ENCODE data around the gene ZSWIM3. TPM values are rescaled to one million over a fixed set of nuclear protein-coding genes. Genes with fewer than 3 reads are reported as not detected.

The ZSWIM3 gene
- total and polyA plus RNA-seq, 2 of the 13 experiments (the other 11 are each of a cell fraction or from before 2014, with no cell fraction given): 5.2 to 5.8 TPM

GRCh38 chr20:45925821-45926506 is 68.5 kb downstream of the ZSWIM3 start (continued):
- TF ChIP-seq AFF4 (CRISPR knock-in tag; IDR thresholded peaks at IDR 0.05): no peak
- TF ChIP-seq ESRRA (CRISPR knock-in tag; IDR thresholded peaks at IDR 0.05; ENCODE audit: low read depth): no peak
- no peak for TF ChIP-seq PRMT3 (CRISPR knock-in tag; IDR thresholded peaks at IDR 0.05; ENCODE audit: borderline replicate concordance, low read depth)
- no peak for TF ChIP-seq ZBTB14 (CRISPR knock-in tag; IDR thresholded peaks at IDR 0.05)
- 0 out of 2 replicates have a peak, but pooled peaks have one; percentile 40 for TF ChIP-seq ZBTB10 (CRISPR knock-in tag; IDR thresholded peaks at IDR 0.05; ENCODE audit: borderline replicate concordance)
- TF ChIP-seq FUBP1 (CRISPR knock-in tag; IDR thresholded peaks at IDR 0.05; ENCODE audit: borderline replicate concordance): no peak
- peak; percentile 82; the same call in 1 of the 2 replicates for TF ChIP-seq MTA1 (CRISPR knock-in tag; IDR thresholded peaks at IDR 0.05; ENCODE audit: borderline replicate concordance)
- peak; percentile 57 for TF ChIP-seq SALL1 (CRISPR knock-in tag; IDR thresholded peaks at IDR 0.05)
- no peak for TF ChIP-seq GATAD1 (CRISPR knock-in tag; IDR thresholded peaks at IDR 0.05)
- TF ChIP-seq SAFB2 (CRISPR knock-in tag; IDR thresholded peaks at IDR 0.05; ENCODE audit: borderline replicate concordance, low read depth): no peak
- no peak for TF ChIP-seq ZNF749 (CRISPR knock-in tag; IDR thresholded peaks at IDR 0.05; ENCODE audit: borderline replicate concordance)
- peak; percentile 39; the same call in 1 of the 2 replicates for TF ChIP-seq PHF21A (CRISPR knock-in tag; IDR thresholded peaks at IDR 0.05)
- TF ChIP-seq NRL (CRISPR knock-in tag; IDR thresholded peaks at IDR 0.05; ENCODE audit: borderline replicate concordance): 0 out of 2 replicates have a peak, but pooled peaks have one; percentile 51
- 0 out of 2 replicates have a peak, but pooled peaks have one; percentile 51 for TF ChIP-seq ZNF563 (CRISPR knock-in tag; IDR thresholded peaks at IDR 0.05)

Data from HepG2 (cell line).